Endothelial cell of umbilical vein (primary cell): ENCODE data around the gene SLC37A1. TPM values are rescaled to one million over a fixed set of nuclear protein-coding genes. Genes with fewer than 3 reads are reported as not detected.

Experiments
- BruUV-seq: library from RNA; stranded (reverse); fragments of 400-500 nt; replicated peaks from 2 replicates; lab custom pipeline; 2021; lab: Mats Ljungman, UMichigan
- CTCF ChIA-PET: fragments of 300-600, 350-600 bp; sonication (Branson Sonifier 250); formaldehyde crosslinking; loops from one replicate; lab custom pipeline; 2021; ENCODE audit warnings: antibody characterized with exemption, inconsistent platforms; lab: Charles Lee
- POLR2A ChIA-PET: fragments of 300-600, 350-600 bp; sonication (Branson Sonifier 250); formaldehyde crosslinking; loops from one replicate; lab custom pipeline; 2021; ENCODE audit warnings: antibody characterized with exemption, inconsistent platforms; lab: Charles Lee
- DNase-seq: peaks from one replicate; pipeline ENCODE4 v3.0.0-alpha.2; 2011; ENCODE audit warnings: low read depth, low spot score
- FAIRE-seq: peaks from 2 replicates; lab custom pipeline; 2011; peaks lifted over from hg19 to GRCh38; lab: Jason Lieb, UNC
- H2AFZ ChIP-seq: 2 replicates; pipeline ENCODE4 v1.6.0; 2012; ENCODE audit warnings: low read depth, low read length, control low read depth, inconsistent platforms
- H3K27ac ChIP-seq: 2 replicates; pipeline ENCODE4 v1.5.1; 2011; ENCODE audit warnings: low read depth, mild to moderate bottlenecking, control low read depth, low read length, moderate library complexity; ENCODE audit not compliant: insufficient read depth
- H3K27me3 ChIP-seq, 2 experiments: 2 replicates each; pipeline versions ENCODE4 v1.6.0 to v1.6.1; 2011; ENCODE audit warnings: low read length in 2 of 2, mixed read lengths in 1 of 2; ENCODE audit not compliant: control insufficient read depth in 2 of 2, insufficient read depth in 2 of 2
- H3K36me3 ChIP-seq, 2 experiments: 2 replicates in 1 of 2; 3 replicates in 1 of 2; pipeline ENCODE4 v1.5.1; 2011; ENCODE audit warnings: low read length in 2 of 2, mild to moderate bottlenecking in 1 of 2, moderate library complexity in 1 of 2; ENCODE audit not compliant: control insufficient read depth in 2 of 2, insufficient read depth in 2 of 2; ENCODE audit errors: extremely low read depth in 1 of 2
- H3K4me1 ChIP-seq: 3 replicates; pipeline ENCODE4 v1.5.1; 2011; ENCODE audit warnings: mild to moderate bottlenecking, low read length; ENCODE audit not compliant: control insufficient read depth, insufficient read depth; ENCODE audit errors: extremely low read depth
- H3K4me2 ChIP-seq: 2 replicates; pipeline ENCODE4 v1.6.1; 2011; ENCODE audit warnings: low read length, control low read depth, mixed read lengths; ENCODE audit not compliant: insufficient read depth
- H3K4me3 ChIP-seq, 3 experiments: fragments of 200-600 bp in 1 of 3; sonication (generic), shearing (Covaris generic) in 1 of 3; replicated peaks in 1 of 3; 2 replicates each; pipeline ENCODE4 v1.5.1; 2011 to 2016; ENCODE audit warnings: control low read depth in 3 of 3, low read length in 3 of 3, mild to moderate bottlenecking in 2 of 3, inconsistent platforms in 1 of 3, low read depth in 1 of 3, moderate library complexity in 1 of 3; ENCODE audit not compliant: insufficient read depth in 1 of 3
- H3K79me2 ChIP-seq: 2 replicates; pipeline ENCODE4 v1.6.0; 2012; ENCODE audit warnings: low read length, inconsistent platforms; ENCODE audit not compliant: control insufficient read depth, insufficient read depth
- H3K9ac ChIP-seq: replicated peaks from 2 replicates; pipeline ENCODE3; 2011; ENCODE audit warnings: low read length, control low read depth; ENCODE audit not compliant: insufficient read depth; ENCODE audit errors: extremely low read depth
- H3K9me1 ChIP-seq: replicated peaks from 3 replicates; pipeline ENCODE4 v1.6.0; 2011; ENCODE audit warnings: mild to moderate bottlenecking, low read length; ENCODE audit not compliant: control insufficient read depth, insufficient read depth; ENCODE audit errors: extremely low read depth
- H3K9me3 ChIP-seq: replicated peaks from 2 replicates; pipeline ENCODE4 v1.5.1; 2012; ENCODE audit warnings: low read length, inconsistent platforms; ENCODE audit not compliant: control insufficient read depth, insufficient read depth
- H4K20me1 ChIP-seq: replicated peaks from 2 replicates; pipeline ENCODE3; 2011; ENCODE audit warnings: mild to moderate bottlenecking, low read length; ENCODE audit not compliant: control insufficient read depth, insufficient read depth; ENCODE audit errors: extremely low read depth
- EZH2 ChIP-seq: IDR thresholded peaks from 2 replicates; pipeline ENCODE4 v1.6.1; 2012; ENCODE audit warnings: borderline replicate concordance, low read depth, mild to moderate bottlenecking, moderate library complexity, low read length, inconsistent platforms; ENCODE audit not compliant: severe bottlenecking
- FOS ChIP-seq: IDR thresholded peaks from 2 replicates; pipeline ENCODE4 v1.6.1; 2011; ENCODE audit warnings: mild to moderate bottlenecking, low read length, moderate library complexity, borderline replicate concordance; ENCODE audit not compliant: insufficient read depth
- GATA2 ChIP-seq: IDR thresholded peaks from 2 replicates; pipeline ENCODE4 v1.7.0; 2011; ENCODE audit warnings: low read depth, mild to moderate bottlenecking, moderate library complexity, mixed read lengths, low read length; ENCODE audit not compliant: insufficient read length, insufficient read depth
- JUN ChIP-seq: IDR thresholded peaks from 2 replicates; pipeline ENCODE4 v1.6.1; 2011; ENCODE audit warnings: borderline replicate concordance, low read depth; ENCODE audit not compliant: insufficient read length, insufficient read depth
- MAX ChIP-seq: IDR thresholded peaks from 2 replicates; pipeline ENCODE4 v1.6.1; 2011; ENCODE audit not compliant: insufficient read depth, insufficient read length
- MYC ChIP-seq: IDR thresholded peaks from one replicate; pipeline ENCODE4 v1.6.1; 2011; ENCODE audit warnings: mild to moderate bottlenecking, low read depth, low read length
- POLR2A ChIP-seq: IDR thresholded peaks from 2 replicates; pipeline ENCODE4 v1.6.1; 2012; ENCODE audit warnings: low read depth, mild to moderate bottlenecking, control low read depth, low read length
- POLR2AphosphoS5 ChIP-seq: IDR thresholded peaks from 2 replicates; pipeline ENCODE4 v1.6.1; 2012; ENCODE audit warnings: low read depth, mild to moderate bottlenecking, control low read depth, low read length, moderate library complexity; ENCODE audit not compliant: insufficient read depth
- dilution Hi-C: fragments of 300-500 bp; cut with MboI; formaldehyde crosslinking; loops from one replicate; pipeline ENCODE4 v1.15.0; 2019; ENCODE audit warnings: low sequenced_read_pairs; ENCODE audit not compliant: extremely low pct_ligation_motif_present
- intact Hi-C: fragments of 100-400 bp; cut with micrococcal nuclease; formaldehyde crosslinking; loops from one replicate; pipeline ENCODE4 v1.10.0; 2022
- polyA plus RNA-seq, 4 experiments: library from polyadenylated mRNA; depleted of rRNA in 3 of 4; stranded (reverse) in 3 of 4; unstranded in 1 of 4; fragments of >200 nt; gene quantifications; 2 replicates each; pipeline versions ENCODE4 v1.2.1 to v1.2.3, GENCODE V29; 2011 to 2012; ENCODE audit warnings: missing spikeins in 1 of 4
- total RNA-seq: library from RNA; stranded (reverse); gene quantifications from 2 replicates; pipeline ENCODE4 v1.2.3, GENCODE V29; 2021
- TF ChIP-seq, protein P1 (sequence below), 2 donors: IDR thresholded peaks; 1 replicate in 1 of 2; 2 replicates in 1 of 2; pipeline ENCODE4 v1.5.1; 2011; ENCODE audit warnings: low read length in 2 of 2, mild to moderate bottlenecking in 2 of 2, moderate library complexity in 2 of 2, control low read depth in 1 of 2, inconsistent platforms in 1 of 2, low read depth in 1 of 2; ENCODE audit not compliant: insufficient read depth in 1 of 2; ENCODE audit errors: extremely low read depth in 1 of 2

SLC37A1 gene
- total and polyA plus RNA-seq, 2 donors (not counting 3 experiments of a cell fraction or from before 2014, with no cell fraction given): 4.7 to 7.6 TPM

DNA sequence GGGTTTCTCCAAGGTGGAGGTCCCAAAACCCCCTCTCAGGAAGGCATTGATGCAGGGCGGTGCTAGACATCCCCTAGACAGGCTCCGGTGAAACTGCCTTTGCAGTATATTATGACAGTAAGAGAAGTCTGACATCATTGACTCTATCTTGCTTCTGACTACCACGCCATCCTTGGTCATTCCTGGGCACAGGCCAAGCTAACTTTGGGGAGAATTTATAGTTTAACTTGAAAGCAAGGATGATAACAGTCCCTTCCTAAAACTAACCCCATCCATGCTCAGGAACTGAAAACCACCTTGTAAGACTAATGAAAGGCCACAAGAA lies 47.9 kb upstream of the SLC37A1 start:
- Histone ChIP-seq H3K4me2 (no peak overlapping the region), H4K20me1 (no peaks in the 10 kb centered on the region), H2AFZ (no peak overlapping the region), H3K36me3 (no peaks in the 10 kb centered on the region), H3K9me1 (no peaks in the 10 kb centered on the region), H3K27ac (no peak overlapping the region), H3K27me3 (peaks cover 2 to 4% of the 10 kb centered on the region in 2 experiments), H3K4me1 (no peaks in the 10 kb centered on the region), H3K9me3 (no peaks in the 10 kb centered on the region), H3K9ac (no peak overlapping the region), H3K4me3 (no peak overlapping the region), H3K79me2 (no peaks in the 10 kb centered on the region)
- FAIRE-seq: no peak
- intact Hi-C loops: no loop called here
- no TSS peak for BruUV-seq
- ChIA-PET POLR2A (no interaction called here), CTCF (no interaction called here)
- dilution Hi-C loops: no loop called here
- TF ChIP-seq EZH2 (no peak), MYC (no peak), POLR2AphosphoS5 (no peak), JUN (no peak), GATA2 (no peak), FOS (no peak), MAX (no peak), POLR2A (no peak)
- TF ChIP-seq, protein P1, sequence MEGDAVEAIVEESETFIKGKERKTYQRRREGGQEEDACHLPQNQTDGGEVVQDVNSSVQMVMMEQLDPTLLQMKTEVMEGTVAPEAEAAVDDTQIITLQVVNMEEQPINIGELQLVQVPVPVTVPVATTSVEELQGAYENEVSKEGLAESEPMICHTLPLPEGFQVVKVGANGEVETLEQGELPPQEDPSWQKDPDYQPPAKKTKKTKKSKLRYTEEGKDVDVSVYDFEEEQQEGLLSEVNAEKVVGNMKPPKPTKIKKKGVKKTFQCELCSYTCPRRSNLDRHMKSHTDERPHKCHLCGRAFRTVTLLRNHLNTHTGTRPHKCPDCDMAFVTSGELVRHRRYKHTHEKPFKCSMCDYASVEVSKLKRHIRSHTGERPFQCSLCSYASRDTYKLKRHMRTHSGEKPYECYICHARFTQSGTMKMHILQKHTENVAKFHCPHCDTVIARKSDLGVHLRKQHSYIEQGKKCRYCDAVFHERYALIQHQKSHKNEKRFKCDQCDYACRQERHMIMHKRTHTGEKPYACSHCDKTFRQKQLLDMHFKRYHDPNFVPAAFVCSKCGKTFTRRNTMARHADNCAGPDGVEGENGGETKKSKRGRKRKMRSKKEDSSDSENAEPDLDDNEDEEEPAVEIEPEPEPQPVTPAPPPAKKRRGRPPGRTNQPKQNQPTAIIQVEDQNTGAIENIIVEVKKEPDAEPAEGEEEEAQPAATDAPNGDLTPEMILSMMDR (IDR thresholded peaks at IDR 0.05; ENCODE audit: extremely low read depth in 1 of 2, insufficient read depth in 1 of 2, low read depth in 1 of 2, low read length in 2 of 2): no peak
- DNase-seq: no peak
